Nephron (organoid): ENCODE data around the gene SH3RF2.

Source experiments
- H3K27ac Mint-ChIP-seq, 3 experiments: 2 replicates each; pipeline ENCODE4 v1.8.0; 2020; ENCODE audit warnings: mixed read lengths in 3 of 3, mild to moderate bottlenecking in 2 of 3, moderate library complexity in 1 of 3
- H3K27me3 Mint-ChIP-seq: 2 replicates; pipeline ENCODE4 v1.8.0; 2021; ENCODE audit warnings: low read depth, mild to moderate bottlenecking, moderate library complexity, mixed read lengths
- H3K36me3 Mint-ChIP-seq: 2 replicates; pipeline ENCODE4 v1.8.0; 2020; ENCODE audit warnings: low read depth, mixed read lengths
- H3K4me1 Mint-ChIP-seq: 2 replicates; pipeline ENCODE4 v1.8.0; 2020; ENCODE audit warnings: mixed read lengths
- H3K4me3 Mint-ChIP-seq, 3 experiments: 2 replicates each; pipeline ENCODE4 v1.8.0; 2020; ENCODE audit warnings: mild to moderate bottlenecking in 3 of 3, mixed read lengths in 3 of 3, moderate library complexity in 2 of 3
- H3K9me3 Mint-ChIP-seq: 2 replicates; pipeline ENCODE4 v1.8.0; 2020; ENCODE audit warnings: mixed read lengths
- TF ChIP-seq, protein P1 (sequence below), 3 experiments: fragments of 200-600 bp; sonication (generic); IDR thresholded peaks; one replicate each; pipeline ENCODE4 v1.5.0; 2021; ENCODE audit warnings: antibody characterized with exemption in 3 of 3; ENCODE audit not compliant: unreplicated experiment in 3 of 3

The SH3RF2 gene

DNA sequence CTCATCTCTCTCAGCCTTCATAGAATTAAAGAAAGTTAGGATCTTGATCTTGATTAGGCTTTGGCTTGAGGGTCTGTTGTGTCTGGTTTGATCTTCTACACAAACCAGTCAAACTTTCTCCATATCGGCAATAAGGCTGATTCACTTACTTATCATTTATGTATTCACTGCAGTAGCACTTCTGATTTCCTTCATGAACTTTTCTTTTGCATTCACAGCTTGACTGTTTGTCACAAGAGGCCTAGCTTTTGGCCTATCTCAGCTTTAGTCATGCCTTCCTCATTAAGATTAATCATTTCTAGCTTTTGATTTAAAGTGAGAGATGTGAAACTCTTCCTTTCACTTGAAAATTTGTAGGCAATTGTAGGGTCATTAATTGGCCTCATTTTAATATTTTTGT lies 62.8 kb downstream of the SH3RF2 start:
- Mint-ChIP-seq H3K36me3 (peaks cover 20% of the 10 kb centered on the region), H3K27me3 (no peaks in the 10 kb centered on the region), H3K9me3 (peaks cover 5% of the 10 kb centered on the region), H3K27ac (peak overlapping the region; percentile 20 to 45 (median 34)), H3K4me3 (no peak overlapping the region), H3K4me1 (peaks cover 4% of the 10 kb centered on the region)
- TF ChIP-seq, protein P1, sequence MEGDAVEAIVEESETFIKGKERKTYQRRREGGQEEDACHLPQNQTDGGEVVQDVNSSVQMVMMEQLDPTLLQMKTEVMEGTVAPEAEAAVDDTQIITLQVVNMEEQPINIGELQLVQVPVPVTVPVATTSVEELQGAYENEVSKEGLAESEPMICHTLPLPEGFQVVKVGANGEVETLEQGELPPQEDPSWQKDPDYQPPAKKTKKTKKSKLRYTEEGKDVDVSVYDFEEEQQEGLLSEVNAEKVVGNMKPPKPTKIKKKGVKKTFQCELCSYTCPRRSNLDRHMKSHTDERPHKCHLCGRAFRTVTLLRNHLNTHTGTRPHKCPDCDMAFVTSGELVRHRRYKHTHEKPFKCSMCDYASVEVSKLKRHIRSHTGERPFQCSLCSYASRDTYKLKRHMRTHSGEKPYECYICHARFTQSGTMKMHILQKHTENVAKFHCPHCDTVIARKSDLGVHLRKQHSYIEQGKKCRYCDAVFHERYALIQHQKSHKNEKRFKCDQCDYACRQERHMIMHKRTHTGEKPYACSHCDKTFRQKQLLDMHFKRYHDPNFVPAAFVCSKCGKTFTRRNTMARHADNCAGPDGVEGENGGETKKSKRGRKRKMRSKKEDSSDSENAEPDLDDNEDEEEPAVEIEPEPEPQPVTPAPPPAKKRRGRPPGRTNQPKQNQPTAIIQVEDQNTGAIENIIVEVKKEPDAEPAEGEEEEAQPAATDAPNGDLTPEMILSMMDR (IDR thresholded peaks at IDR 0.05; ENCODE audit: unreplicated experiment in 3 of 3) = no peak

DNA sequence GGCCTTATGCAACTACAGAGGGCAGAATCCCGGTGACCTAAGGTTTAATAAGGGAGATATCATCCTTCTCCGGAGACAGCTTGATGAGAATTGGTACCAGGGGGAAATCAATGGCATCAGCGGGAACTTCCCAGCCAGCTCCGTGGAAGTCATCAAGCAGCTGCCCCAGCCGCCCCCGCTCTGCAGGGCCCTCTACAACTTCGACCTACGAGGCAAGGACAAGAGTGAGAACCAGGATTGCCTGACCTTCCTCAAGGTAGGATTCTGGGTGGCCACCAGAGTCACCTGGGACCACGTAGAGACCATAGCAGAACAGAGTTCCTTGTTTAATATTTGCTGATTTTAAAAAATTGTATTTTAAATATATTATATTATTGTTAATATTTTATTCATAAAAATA lies 63.7 kb downstream of the SH3RF2 start:
- H3K4me3 Mint-ChIP-seq = no peak overlapping the region
- TF ChIP-seq, protein P1 (IDR thresholded peaks at IDR 0.05; ENCODE audit: unreplicated experiment in 3 of 3) = no peak
- H3K36me3 Mint-ChIP-seq = peaks cover 12% of the 10 kb centered on the region
- H3K9me3 Mint-ChIP-seq = peaks cover 3% of the 10 kb centered on the region
- H3K27me3 Mint-ChIP-seq = no peaks in the 10 kb centered on the region
- no peak overlapping the region for H3K27ac Mint-ChIP-seq
- H3K4me1 Mint-ChIP-seq = peaks cover 4% of the 10 kb centered on the region

DNA sequence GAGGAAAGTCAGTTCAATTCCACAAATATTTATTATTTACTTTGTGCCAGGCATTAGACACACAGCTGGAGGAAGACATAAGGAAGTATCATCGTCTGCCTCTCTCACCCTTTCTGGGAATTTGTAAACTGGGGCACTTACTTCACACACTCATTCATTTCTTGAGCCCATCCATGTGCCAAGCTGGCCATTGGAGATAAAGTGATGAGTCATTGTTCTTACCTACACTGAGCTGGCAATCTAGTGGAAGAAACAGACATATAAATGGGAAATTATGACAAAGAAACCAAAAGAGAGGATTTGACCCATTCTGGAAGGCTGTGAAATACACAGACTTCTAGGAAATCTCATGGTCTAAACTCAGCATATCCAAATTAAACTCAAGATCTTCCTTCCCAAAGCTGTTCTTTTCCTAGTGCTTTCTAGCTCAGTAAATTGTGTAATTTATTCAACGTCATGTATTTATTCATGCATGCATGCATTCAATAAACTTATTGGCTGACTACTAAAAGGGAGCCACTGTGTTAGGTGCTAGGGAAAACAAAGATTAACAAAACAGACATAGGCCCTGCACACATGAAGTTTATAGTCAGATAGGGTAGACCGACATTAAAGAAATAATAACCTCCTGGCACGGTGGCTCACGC lies 65.3 kb downstream of the SH3RF2 start:
- Mint-ChIP-seq H3K27ac (peak overlapping the region in 1 of 3 experiments; percentile 12), H3K27me3 (no peaks in the 10 kb centered on the region), H3K4me3 (no peak overlapping the region), H3K9me3 (no peaks in the 10 kb centered on the region), H3K4me1 (peaks cover 4% of the 10 kb centered on the region), H3K36me3 (peaks cover 12% of the 10 kb centered on the region)
- TF ChIP-seq, protein P1 (IDR thresholded peaks at IDR 0.05; ENCODE audit: unreplicated experiment in 3 of 3) = no peak

DNA sequence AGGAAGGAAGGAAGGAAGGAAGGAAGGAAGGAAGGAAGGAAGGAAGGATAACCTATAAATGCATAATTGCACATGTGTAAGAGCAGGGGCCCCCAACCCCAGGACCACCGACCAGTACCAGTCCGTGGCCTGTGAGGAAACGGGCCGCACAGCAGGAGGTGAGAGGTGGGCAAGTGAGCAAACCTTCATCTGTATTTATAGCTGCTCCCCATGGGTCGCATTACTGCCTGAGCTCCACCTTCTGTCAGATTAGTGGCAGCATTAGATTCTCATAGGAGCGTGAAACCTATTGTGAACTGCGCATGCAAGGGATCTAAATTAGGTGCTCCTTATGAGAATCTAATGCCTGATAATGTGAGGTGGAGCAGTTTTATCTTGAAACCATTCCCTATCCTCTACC lies 66.1 kb downstream of the SH3RF2 start:
- Mint-ChIP-seq H3K27ac (no peak overlapping the region), H3K27me3 (no peaks in the 10 kb centered on the region), H3K4me1 (peaks cover 4% of the 10 kb centered on the region), H3K4me3 (no peak overlapping the region), H3K9me3 (no peaks in the 10 kb centered on the region), H3K36me3 (peaks cover 12% of the 10 kb centered on the region)
- TF ChIP-seq, protein P1 (IDR thresholded peaks at IDR 0.05; ENCODE audit: unreplicated experiment in 3 of 3) = no peak

DNA sequence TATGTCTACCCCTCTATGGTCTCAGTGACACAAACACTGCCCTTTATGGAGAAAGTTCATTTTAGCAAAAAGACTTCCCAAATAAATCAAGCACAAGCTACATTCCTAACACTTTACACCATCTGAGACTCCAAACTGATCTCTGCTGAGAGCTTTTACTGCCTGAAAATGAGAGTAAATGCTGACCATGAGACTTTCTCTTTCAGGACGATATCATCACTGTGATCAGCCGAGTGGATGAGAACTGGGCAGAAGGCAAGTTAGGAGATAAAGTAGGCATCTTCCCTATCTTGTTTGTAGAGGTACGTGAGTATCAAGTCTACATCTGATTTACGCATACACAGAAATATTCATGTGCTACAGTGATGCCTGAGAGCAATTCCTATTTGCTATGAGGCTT lies 67.5 kb downstream of the SH3RF2 start:
- Mint-ChIP-seq H3K4me1 (peaks cover 4% of the 10 kb centered on the region), H3K4me3 (no peak overlapping the region), H3K36me3 (peaks cover 12% of the 10 kb centered on the region), H3K27ac (peak overlapping the region; percentile 3 to 47 (median 34)), H3K27me3 (no peaks in the 10 kb centered on the region), H3K9me3 (no peaks in the 10 kb centered on the region)
- TF ChIP-seq, protein P1 (IDR thresholded peaks at IDR 0.05; ENCODE audit: unreplicated experiment in 3 of 3) = no peak

DNA sequence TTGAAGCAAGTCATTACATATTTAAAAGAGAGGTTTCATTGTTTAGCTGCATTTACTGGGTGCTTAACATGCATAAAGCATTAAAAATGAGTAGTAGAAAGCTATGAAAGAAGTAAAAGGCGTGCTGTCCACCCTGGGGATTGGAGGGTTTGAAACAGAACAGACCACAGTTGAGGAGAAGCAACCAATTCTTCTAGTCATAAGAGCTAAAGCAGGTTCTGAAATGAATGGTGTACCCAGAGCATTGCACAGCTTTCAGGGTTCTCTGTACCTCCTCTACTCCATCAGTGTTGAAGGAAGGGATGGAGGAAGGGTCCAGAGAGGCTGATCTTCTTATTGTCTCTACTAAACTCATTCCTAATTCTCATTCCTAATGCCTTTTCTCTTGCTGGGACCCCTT lies 68.9 kb downstream of the SH3RF2 start:
- H3K36me3 Mint-ChIP-seq = peaks cover 16% of the 10 kb centered on the region
- H3K27ac Mint-ChIP-seq = no peak overlapping the region
- H3K9me3 Mint-ChIP-seq = peaks cover under 1% of the 10 kb centered on the region
- no peaks in the 10 kb centered on the region for H3K27me3 Mint-ChIP-seq
- TF ChIP-seq, protein P1 (IDR thresholded peaks at IDR 0.05; ENCODE audit: unreplicated experiment in 3 of 3) = no peak
- peaks cover 4% of the 10 kb centered on the region for H3K4me1 Mint-ChIP-seq
- H3K4me3 Mint-ChIP-seq = no peak overlapping the region
